ENCODE measurements around the gene DPYSL5. TPM values are rescaled to one million over a fixed set of nuclear protein-coding genes. Genes with fewer than 3 reads are reported as not detected.

Gene DPYSL5
- total and polyA plus RNA-seq, 2 of the 13 experiments (the other 11 are each of a cell fraction or from before 2014, with no cell fraction given): 0.15 TPM; not detected in 1

- no peak for TF ChIP-seq ZNF660 (CRISPR knock-in tag; IDR thresholded peaks at IDR 0.05; ENCODE audit: borderline replicate concordance, low read depth)
- TF ChIP-seq MEF2D (CRISPR knock-in tag; IDR thresholded peaks at IDR 0.05): peak; percentile 41; the same call in 1 of the 2 replicates
- TF ChIP-seq TBL1XR1 (IDR thresholded peaks at IDR 0.05; ENCODE audit: borderline replicate concordance, low read length, partially characterized antibody): peak; percentile 18
- peak; percentile 9; the same call in 1 of the 2 replicates for TF ChIP-seq GATAD1 (CRISPR knock-in tag; IDR thresholded peaks at IDR 0.05)
- TF ChIP-seq MATR3 (CRISPR knock-in tag; IDR thresholded peaks at IDR 0.05): no peak
- TF ChIP-seq ZFP62 (CRISPR knock-in tag; IDR thresholded peaks at IDR 0.05): no peak
- peak; percentile 24; the same call in 1 of the 2 replicates for TF ChIP-seq EHMT2 (IDR thresholded peaks at IDR 0.05; ENCODE audit: borderline replicate concordance, low read depth, low read length)
- peak; percentile 66; the same call in 1 of the 2 replicates for TF ChIP-seq ZNF232 (CRISPR knock-in tag; IDR thresholded peaks at IDR 0.05; ENCODE audit: borderline replicate concordance)
- no peak for TF ChIP-seq TMF1 (CRISPR knock-in tag; IDR thresholded peaks at IDR 0.05; ENCODE audit: low read depth)
- TF ChIP-seq CEBPZ (IDR thresholded peaks at IDR 0.05; ENCODE audit: low read length): no peak
- no peak for TF ChIP-seq ZNF816 (CRISPR knock-in tag; IDR thresholded peaks at IDR 0.05; ENCODE audit: borderline replicate concordance)
- TF ChIP-seq PHF8 (CRISPR knock-in tag; IDR thresholded peaks at IDR 0.05): peak; percentile 68; the same call in 1 of the 2 replicates
- no peak for TF ChIP-seq ZNF235 (CRISPR knock-in tag; IDR thresholded peaks at IDR 0.05; ENCODE audit: borderline replicate concordance)
- peak; percentile 98 for TF ChIP-seq ZBTB7B (CRISPR knock-in tag; IDR thresholded peaks at IDR 0.05)
- TF ChIP-seq ZBTB8A (CRISPR knock-in tag; IDR thresholded peaks at IDR 0.05; ENCODE audit: borderline replicate concordance, low read depth): 0 out of 2 replicates have a peak, but pooled peaks have one; percentile 48
- 0 out of 2 replicates have a peak, but pooled peaks have one; percentile 13 for TF ChIP-seq STAG1 (CRISPR knock-in tag; IDR thresholded peaks at IDR 0.05)
- TF ChIP-seq XBP1 (CRISPR knock-in tag; IDR thresholded peaks at IDR 0.05): no peak
- TF ChIP-seq POGZ (CRISPR knock-in tag; IDR thresholded peaks at IDR 0.05): peak; percentile 90
- no peak for TF ChIP-seq FOXA1 (IDR thresholded peaks at IDR 0.05)
- peak; percentile 73 for TF ChIP-seq FOXA1 (CRISPR knock-in tag; IDR thresholded peaks at IDR 0.05)
- peak; percentile 79; the same call in 1 of the 2 replicates for TF ChIP-seq REPIN1 (CRISPR knock-in tag; IDR thresholded peaks at IDR 0.05; ENCODE audit: borderline replicate concordance, low read depth)
- TF ChIP-seq HNRNPL (IDR thresholded peaks at IDR 0.05; ENCODE audit: low read depth, low read length): 0 out of 2 replicates have a peak, but pooled peaks have one; percentile 41
- no peak for TF ChIP-seq RBAK (CRISPR knock-in tag; IDR thresholded peaks at IDR 0.05)
- 0 out of 2 replicates have a peak, but pooled peaks have one; percentile 28 for TF ChIP-seq ZKSCAN8 (CRISPR knock-in tag; IDR thresholded peaks at IDR 0.05; ENCODE audit: borderline replicate concordance)
- TF ChIP-seq SCMH1 (CRISPR knock-in tag; IDR thresholded peaks at IDR 0.05; ENCODE audit: borderline replicate concordance): no peak
- TF ChIP-seq SRY (CRISPR knock-in tag; IDR thresholded peaks at IDR 0.05): 0 out of 2 replicates have a peak, but pooled peaks have one; percentile 8
- TF ChIP-seq KMT2A (CRISPR knock-in tag; IDR thresholded peaks at IDR 0.05): peak; percentile 51
- TF ChIP-seq RFX1 (IDR thresholded peaks at IDR 0.05): no peak
- TF ChIP-seq SAP130 (CRISPR knock-in tag; IDR thresholded peaks at IDR 0.05; ENCODE audit: low read depth): peak; percentile 57
- TF ChIP-seq ZNF547 (CRISPR knock-in tag; IDR thresholded peaks at IDR 0.05): no peak
- TF ChIP-seq SIN3B (IDR thresholded peaks at IDR 0.05; ENCODE audit: low read length): no peak
These were observed 77.3 kb downstream of the DPYSL5 start (continued) for GRCh38 chr2:26925100-26925791.

Data from HepG2 (cell line).